HG03066 (cell line): ENCODE results near the gene KMT5C.

ENCODE experiments used
- ATAC-seq: cut with Tn5 transposase; IDR thresholded peaks from one replicate; pipeline ENCODE4 v1.9.1; 2021; ENCODE audit warnings: low read depth; ENCODE audit not compliant: unreplicated experiment

KMT5C gene

GRCh38 chr19:55362990-55363716, 23.5 kb downstream of the KMT5C start, which contains the start of gene GARIN5B:
Gene GARIN5B (minus strand): TSS chr19:55363260. CDS start chr19:55363066, 194 bp downstream.
- no peak for ATAC-seq

- ATAC-seq, result no peak
Measured at GRCh38 chr19:55365245-55365644, 25.6 kb downstream of the KMT5C start.

- ATAC-seq, result no peak
Measured at GRCh38 chr19:55365964-55366363, 26.3 kb downstream of the KMT5C start.

GRCh38 chr19:55366790-55367189, 27.1 kb downstream of the KMT5C start:
- no peak for ATAC-seq

- ATAC-seq, result no peak
Measured at GRCh38 chr19:55368106-55368505, 28.4 kb downstream of the KMT5C start.

GRCh38 chr19:55368701-55369563, 29.3 kb downstream of the KMT5C start:
- ATAC-seq, result no peak

GRCh38 chr19:55369653-55370304, 30.1 kb downstream of the KMT5C start:
- no peak for ATAC-seq

DNA sequence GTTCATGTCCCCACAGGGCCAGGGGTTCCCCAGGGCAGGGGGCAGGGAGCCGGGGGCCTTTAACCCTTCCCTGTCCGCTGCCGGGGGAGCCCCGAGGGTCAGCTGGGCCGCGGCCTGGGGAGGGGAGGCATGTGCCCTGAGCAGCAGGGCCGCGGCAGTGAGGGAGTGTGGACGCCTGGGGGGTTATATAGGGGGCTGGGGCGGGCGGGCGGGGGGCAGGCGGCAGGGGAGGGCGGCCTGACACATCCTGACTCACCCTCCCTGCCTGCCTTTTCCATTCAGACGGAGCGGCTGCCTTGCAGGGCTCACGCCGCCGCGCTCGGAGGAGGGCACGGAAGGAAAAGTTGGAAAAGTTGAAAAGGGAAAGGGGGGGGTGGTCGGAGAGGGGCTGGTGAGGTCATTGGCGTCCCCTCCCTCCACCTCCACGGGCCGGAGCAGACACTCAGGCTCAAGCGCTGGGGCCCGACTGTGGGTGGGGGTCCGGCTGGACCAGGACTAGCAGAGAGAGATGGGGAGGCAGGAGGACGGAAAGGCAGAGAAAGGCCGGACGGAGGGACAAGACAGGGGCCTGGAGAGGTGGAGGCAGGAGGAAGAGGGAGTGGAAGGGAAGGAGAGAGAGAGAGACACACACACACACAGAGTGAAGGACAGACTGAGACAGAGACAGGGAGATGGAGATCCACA, 30.8 kb downstream of the KMT5C start, which contains the start of gene IL11:
Gene IL11 (minus strand): TSS at position 159 of the 684 bp plus-strand sequence. CDS start 153 bp downstream, at position 6.
- ATAC-seq, result no peak

GRCh38 chr19:55372316-55373081, 32.8 kb downstream of the KMT5C start:
- no peak for ATAC-seq

DNA sequence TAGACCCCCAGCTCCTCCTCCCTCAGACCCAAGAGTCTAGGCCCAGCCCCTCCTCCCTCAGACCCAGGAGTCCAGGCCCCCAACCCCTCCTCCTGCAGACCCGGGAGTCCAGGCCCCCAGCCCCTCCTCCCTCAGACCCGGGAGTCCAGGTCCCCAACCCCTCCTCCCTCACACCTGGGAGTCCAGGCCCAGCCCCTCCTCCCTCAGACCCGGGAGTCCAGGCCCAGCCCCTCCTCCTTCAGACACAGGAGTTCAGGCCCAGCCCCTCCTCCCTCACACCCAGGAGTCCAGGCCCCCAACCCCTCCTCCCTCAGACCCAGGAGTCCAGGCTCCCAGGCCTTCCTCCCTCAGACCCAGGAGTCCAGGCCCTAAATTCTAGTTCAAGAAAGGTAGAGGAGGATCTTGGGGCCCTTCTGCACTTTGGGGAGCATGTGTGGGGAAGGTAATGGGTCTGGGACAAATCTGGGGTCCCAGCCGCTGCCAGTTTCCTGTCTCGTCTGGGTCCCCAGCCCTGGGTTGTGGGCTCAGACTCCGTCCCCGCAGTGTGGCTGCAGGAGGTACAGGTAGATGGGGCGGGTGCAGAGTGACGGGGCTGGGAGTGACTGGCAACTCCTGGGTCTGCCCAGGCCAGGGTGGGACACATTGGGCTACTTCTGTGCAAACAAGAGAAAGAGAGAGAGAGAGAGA, 33.8 kb downstream of the KMT5C start:
- no peak for ATAC-seq

GRCh38 chr19:55373993-55374757, 34.5 kb downstream of the KMT5C start:
- ATAC-seq, result no peak

DNA sequence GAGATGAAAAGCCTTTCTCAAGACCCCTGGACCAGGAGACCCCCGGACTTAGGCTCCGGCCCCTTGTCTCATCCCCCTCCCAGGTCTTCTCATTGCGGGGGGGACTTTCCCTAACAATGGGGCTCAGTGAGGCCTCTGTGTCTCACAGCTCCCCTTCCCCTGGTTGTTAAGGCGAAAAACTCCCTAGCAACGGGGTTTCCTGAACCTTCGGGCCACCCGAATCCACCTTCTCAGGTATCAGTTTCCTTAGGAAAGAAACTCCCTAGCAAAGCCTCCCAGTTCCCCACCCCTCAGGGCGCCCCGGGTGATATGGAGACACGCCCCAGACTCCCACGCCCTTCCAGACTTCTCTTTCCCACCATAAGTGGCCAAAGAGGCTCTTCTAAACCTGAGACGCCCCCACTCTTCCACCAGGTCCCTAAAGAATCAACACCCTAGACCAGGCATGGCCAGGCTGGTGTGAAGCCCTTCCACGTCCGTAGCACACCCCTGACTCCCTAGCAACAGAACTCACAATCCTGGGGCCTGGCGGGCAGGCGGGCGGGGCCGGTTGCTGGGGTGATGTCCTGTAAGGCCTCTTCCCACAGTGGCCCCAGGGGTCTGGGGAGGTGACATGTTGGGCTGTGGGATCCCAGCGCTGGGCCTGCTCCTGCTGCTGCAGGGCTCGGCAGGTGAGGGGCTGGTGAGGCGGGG, 36.7 kb downstream of the KMT5C start, which contains the start of gene TMEM190:
Gene TMEM190 (plus strand): TSS at position 586 of the 693 bp plus-strand sequence. CDS start 28 bp downstream, at position 614.
- ATAC-seq, result no peak

DNA sequence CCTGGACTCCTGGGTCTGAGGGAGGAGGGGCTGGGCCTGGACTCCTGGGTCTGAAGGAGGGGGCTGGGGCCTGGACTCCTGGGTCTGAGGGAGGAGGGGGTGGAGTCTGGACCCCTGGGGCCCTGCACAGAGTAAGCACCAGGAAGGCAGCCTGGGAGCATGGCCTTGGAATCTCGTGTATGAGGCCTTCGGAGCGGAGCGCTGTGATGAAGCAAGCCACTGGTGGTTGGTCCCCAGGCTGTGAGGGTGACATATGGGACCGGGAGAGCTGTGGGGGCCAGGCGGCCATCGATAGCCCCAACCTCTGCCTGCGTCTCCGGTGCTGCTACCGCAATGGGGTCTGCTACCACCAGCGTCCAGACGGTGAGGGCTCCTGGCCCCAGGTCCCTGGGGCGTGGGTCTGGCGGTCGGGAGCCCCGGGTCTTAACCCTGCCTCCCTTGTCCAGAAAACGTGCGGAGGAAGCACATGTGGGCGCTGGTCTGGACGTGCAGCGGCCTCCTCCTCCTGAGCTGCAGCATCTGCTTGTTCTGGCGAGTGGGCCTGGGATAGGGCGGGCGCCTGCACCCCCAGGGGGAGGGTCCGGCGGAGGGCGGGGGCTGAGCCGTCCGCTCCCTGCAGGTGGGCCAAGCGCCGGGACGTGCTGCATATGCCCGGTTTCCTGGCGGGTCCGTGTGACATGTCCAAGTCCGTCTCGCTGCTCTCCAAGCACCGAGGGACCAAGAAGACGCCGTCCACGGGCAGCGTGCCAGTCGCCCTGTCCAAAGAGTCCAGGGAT, 37.9 kb downstream of the KMT5C start:
- ATAC-seq, result no peak

GRCh38 chr19:55379174-55379573, 39.5 kb downstream of the KMT5C start:
- ATAC-seq, result no peak

GRCh38 chr19:55382013-55382412, 42.3 kb downstream of the KMT5C start:
- ATAC-seq, result no peak

- ATAC-seq, result no peak
Measured at GRCh38 chr19:55382522-55383054, 42.9 kb downstream of the KMT5C start.
